H1 (cell line): Measurements from ENCODE around the gene LRRTM3. TPM values are rescaled to one million over a fixed set of nuclear protein-coding genes. Genes with fewer than 3 reads are reported as not detected.

Experiments
- CTCF ChIA-PET: fragments of 300-600 bp; sonication (Branson Sonifier 250); formaldehyde crosslinking; loops from one replicate; lab custom pipeline; 2021; ENCODE audit not compliant: partially characterized antibody; lab: Charles Lee
- POLR2A ChIA-PET: fragments of 300-600 bp; sonication (Branson Sonifier 250); formaldehyde crosslinking; loops from one replicate; lab custom pipeline; 2021; ENCODE audit warnings: inconsistent platforms; ENCODE audit not compliant: partially characterized antibody; lab: Charles Lee
- DNase-seq, 2 experiments: peaks; one replicate each; pipeline versions ENCODE4 v3.0.0 to v3.0.0-alpha.2; 2010 to 2022; ENCODE audit warnings: low spot score in 2 of 2, low read depth in 1 of 2, mixed read lengths in 1 of 2
- FAIRE-seq: peaks from 2 replicates; lab custom pipeline; 2011; peaks lifted over from hg19 to GRCh38; lab: Jason Lieb, UNC
- H2AFZ ChIP-seq: 2 replicates; pipeline ENCODE4 v1.8.1; 2012; ENCODE audit warnings: low read length, inconsistent platforms
- H2AK5ac ChIP-seq: 2 replicates; pipeline ENCODE4 v1.6.1; 2013; ENCODE audit warnings: low read depth, low read length
- H2BK120ac ChIP-seq: replicated peaks from 2 replicates; pipeline ENCODE3; 2013; ENCODE audit warnings: low read depth, low read length, inconsistent platforms
- H2BK12ac ChIP-seq: 2 replicates; pipeline ENCODE4 v1.6.1; 2013; ENCODE audit warnings: low read depth, low read length
- H2BK15ac ChIP-seq: 2 replicates; pipeline ENCODE4 v1.6.1; 2013; ENCODE audit warnings: low read length
- H2BK20ac ChIP-seq: 2 replicates; pipeline ENCODE4 v1.6.1; 2013; ENCODE audit warnings: low read length
- H2BK5ac ChIP-seq: 2 replicates; pipeline ENCODE4 v1.6.1; 2013; ENCODE audit warnings: low read depth, low read length
- H3K14ac ChIP-seq: 2 replicates; pipeline ENCODE4 v1.6.1; 2013; ENCODE audit warnings: inconsistent platforms; ENCODE audit not compliant: insufficient read length
- H3K18ac ChIP-seq: 2 replicates; pipeline ENCODE4 v1.6.1; 2013; ENCODE audit warnings: low read length; ENCODE audit errors: extremely low read depth
- H3K23ac ChIP-seq: 2 replicates; pipeline ENCODE4 v1.6.1; 2013; ENCODE audit warnings: inconsistent platforms; ENCODE audit not compliant: insufficient read length
- H3K23me2 ChIP-seq: 2 replicates; pipeline ENCODE4 v1.6.1; 2013; ENCODE audit warnings: low read depth, low read length
- H3K27ac ChIP-seq: 2 replicates; pipeline ENCODE4 v1.6.1; 2011; ENCODE audit warnings: low read depth, low read length, inconsistent platforms
- H3K27me3 ChIP-seq, 4 experiments: replicated peaks in 1 of 4; 1 replicate in 1 of 4; 2 replicates in 3 of 4; pipeline versions ENCODE4 v1.6.1 to v1.8.1; 2011 to 2013; ENCODE audit warnings: low read length in 3 of 4, mild to moderate bottlenecking in 3 of 4, inconsistent platforms in 2 of 4, mixed read lengths in 2 of 4, moderate library complexity in 1 of 4; ENCODE audit not compliant: control insufficient read depth in 3 of 4, insufficient read depth in 3 of 4; ENCODE audit errors: extremely low read depth in 1 of 4
- H3K36me3 ChIP-seq, 4 experiments: 2 replicates each; pipeline versions ENCODE4 v1.6.1 to v1.8.1; 2011 to 2013; ENCODE audit warnings: mild to moderate bottlenecking in 4 of 4, low read length in 3 of 4, moderate library complexity in 2 of 4, control low read depth in 1 of 4, inconsistent platforms in 1 of 4; ENCODE audit not compliant: insufficient read depth in 4 of 4, control insufficient read depth in 2 of 4
- H3K4ac ChIP-seq: replicated peaks from 2 replicates; pipeline ENCODE3; 2013; ENCODE audit warnings: low read length, low read depth, mixed read lengths, inconsistent platforms; ENCODE audit not compliant: insufficient read length
- H3K4me1 ChIP-seq, 4 experiments: replicated peaks in 1 of 4; 1 replicate in 1 of 4; 2 replicates in 3 of 4; pipeline versions ENCODE4 v1.6.1 to v1.8.1; 2011 to 2013; ENCODE audit warnings: low read length in 3 of 4, inconsistent platforms in 2 of 4, mixed read lengths in 1 of 4; ENCODE audit not compliant: insufficient read depth in 4 of 4, control insufficient read depth in 3 of 4
- H3K4me2 ChIP-seq, 2 experiments: 2 replicates each; pipeline versions ENCODE4 v1.6.1 to v1.8.1; 2011 to 2013; ENCODE audit warnings: low read depth in 2 of 2, low read length in 2 of 2, control low read depth in 1 of 2, inconsistent platforms in 1 of 2, mild to moderate bottlenecking in 1 of 2; ENCODE audit not compliant: insufficient read depth in 1 of 2
- H3K4me3 ChIP-seq, 4 experiments: fragments of 200-600, 300-600 bp in 1 of 4; sonication (generic), shearing (Covaris generic), sonication (Bioruptor Twin) in 1 of 4; 2 replicates each; pipeline versions ENCODE4 v1.5.1 to v1.8.1; 2011 to 2016; ENCODE audit warnings: low read length in 4 of 4, low read depth in 3 of 4, control low read depth in 2 of 4, inconsistent platforms in 2 of 4, mild to moderate bottlenecking in 2 of 4, mixed read lengths in 1 of 4, moderate library complexity in 1 of 4; ENCODE audit not compliant: insufficient read depth in 2 of 4; ENCODE audit errors: extremely low read depth in 1 of 4
- H3K56ac ChIP-seq: replicated peaks from 2 replicates; pipeline ENCODE3; 2013; ENCODE audit warnings: low read depth, mild to moderate bottlenecking, mixed read lengths, low read length, inconsistent platforms; ENCODE audit not compliant: insufficient read length
- H3K79me1 ChIP-seq: 2 replicates; pipeline ENCODE4 v1.6.1; 2013; ENCODE audit warnings: low read depth, low read length, control low read depth
- H3K79me2 ChIP-seq, 2 experiments: 2 replicates each; pipeline versions ENCODE4 v1.6.1 to v1.8.1; 2012 to 2013; ENCODE audit warnings: low read length in 2 of 2, mild to moderate bottlenecking in 2 of 2, inconsistent platforms in 1 of 2; ENCODE audit not compliant: insufficient read depth in 2 of 2, control insufficient read depth in 1 of 2
- H3K9ac ChIP-seq, 4 experiments: replicated peaks in 1 of 4; 1 replicate in 1 of 4; 2 replicates in 3 of 4; pipeline versions ENCODE4 v1.6.1 to v1.8.1; 2011 to 2013; ENCODE audit warnings: low read depth in 3 of 4, low read length in 3 of 4, control low read depth in 2 of 4, mild to moderate bottlenecking in 2 of 4, moderate library complexity in 2 of 4, inconsistent platforms in 1 of 4; ENCODE audit errors: extremely low read depth in 1 of 4
- H3K9me3 ChIP-seq, 2 experiments: 2 replicates each; pipeline versions ENCODE4 v1.6.1 to v1.8.1; 2012 to 2013; ENCODE audit warnings: mild to moderate bottlenecking in 2 of 2, moderate library complexity in 2 of 2, control low read depth in 1 of 2, inconsistent platforms in 1 of 2, low read depth in 1 of 2, low read length in 1 of 2, mixed read lengths in 1 of 2; ENCODE audit not compliant: insufficient read depth in 2 of 2
- H4K20me1 ChIP-seq, 2 experiments: replicated peaks in 1 of 2; 2 replicates each; pipeline versions ENCODE3 to v1.8.1; 2011 to 2013; ENCODE audit warnings: inconsistent platforms in 2 of 2, low read length in 2 of 2, mild to moderate bottlenecking in 1 of 2; ENCODE audit not compliant: insufficient read depth in 2 of 2, control insufficient read depth in 1 of 2
- H4K5ac ChIP-seq: 2 replicates; pipeline ENCODE4 v1.6.1; 2013; ENCODE audit warnings: low read length, low read depth, mixed read lengths, inconsistent platforms; ENCODE audit not compliant: insufficient read length
- H4K8ac ChIP-seq: 2 replicates; pipeline ENCODE4 v1.8.0; 2013; ENCODE audit warnings: mild to moderate bottlenecking, moderate library complexity, low read length, inconsistent platforms; ENCODE audit not compliant: insufficient read depth; ENCODE audit errors: extremely low read depth
- H4K91ac ChIP-seq: replicated peaks from 2 replicates; pipeline ENCODE3; 2013; ENCODE audit warnings: low read length, mixed read lengths, inconsistent platforms; ENCODE audit not compliant: insufficient read length
- POU5F1 ChIP-seq: IDR thresholded peaks from 2 replicates; pipeline ENCODE4 v1.6.1; 2011; ENCODE audit warnings: low read depth, mild to moderate bottlenecking, low read length, moderate library complexity
- WGBS, 2 experiments: shearing (Covaris generic) in 1 of 2; methylation state at CpG; one replicate each; pipeline versions ENCODE4 v1.1.6 to v1.1.7; 2013 to 2015; ENCODE audit warnings: low lambda C conversion rate in 2 of 2, mixed read lengths in 2 of 2, inconsistent platforms in 1 of 2, low coverage in 1 of 2, missing lambda C conversion rate in 1 of 2; ENCODE audit not compliant: insufficient replicate concordance in 2 of 2, insufficient coverage in 1 of 2, insufficient read length in 1 of 2; ENCODE audit errors: extremely low coverage in 1 of 2, missing lambda C conversion rate in 1 of 2; 5-methylcytosine and 5-hydroxymethylcytosine counted together
- polyA plus RNA-seq, 7 experiments: library from polyadenylated mRNA; depleted of rRNA in 3 of 7; stranded (reverse) in 5 of 7; unstranded in 2 of 7; fragments of >200 nt in 5 of 7; fragments of 200-250 nt in 2 of 7; gene quantifications; 1 replicate in 5 of 7; 2 replicates in 1 of 7; 4 replicates in 1 of 7; pipeline versions ENCODE4 v1.2.1 to v1.2.3, GENCODE V29; 2011 to 2013; ENCODE audit warnings: missing spikeins in 2 of 7, mixed read lengths in 2 of 7
- total RNA-seq: library from RNA; stranded (reverse); fragmentation: NEBNext Ultra II Directional; extraction: Animal tissue kit (Norgen Biotek cat#: 25700); gene quantifications from 2 replicates; pipeline ENCODE4 v1.2.1, GENCODE V29; 2021

LRRTM3 gene
- total and polyA plus RNA-seq, 2 of the 8 experiments (the other 6 are each of a cell fraction or from before 2014, with no cell fraction given), result 0.33 to 0.48 TPM

GRCh38 chr10:67107670-67108069 is 181.8 kb downstream of the LRRTM3 start:
- H3K14ac ChIP-seq, result no peak overlapping the region
- TF ChIP-seq POU5F1, result no peak
- no peak overlapping the region for H3K27ac ChIP-seq
- FAIRE-seq, result peak; percentile 58
- H2BK12ac ChIP-seq, result no peak overlapping the region
- H3K23ac ChIP-seq, result no peak overlapping the region
- H3K79me2 ChIP-seq, result no peaks in the 10 kb centered on the region
- DNase-seq, result no peak
- H3K23me2 ChIP-seq, result no peaks in the 10 kb centered on the region
- no peaks in the 10 kb centered on the region for H3K36me3 ChIP-seq
- no peak overlapping the region for H3K18ac ChIP-seq
- H3K4me1 ChIP-seq, result no peaks in the 10 kb centered on the region
- POLR2A ChIA-PET, result interaction anchor here (0.6 kb wide), 1 partner anchor 80 kb away, joined by 3 read pairs; no protein-coding TSS in a partner anchor
- H2BK120ac ChIP-seq, result no peak overlapping the region
- H3K9ac ChIP-seq, result no peak overlapping the region
- WGBS, 2 experiments, result 77% methylated on average over 3 of the region's 3 CpGs; no CpG with 5 or more reads in 1 of the 2 experiments
- H3K27me3 ChIP-seq, result no peaks in the 10 kb centered on the region
- no peak overlapping the region for H2BK15ac ChIP-seq
- H4K91ac ChIP-seq, result no peak overlapping the region
- no peak overlapping the region for H3K4ac ChIP-seq
- no peak overlapping the region for H2AFZ ChIP-seq
- no peaks in the 10 kb centered on the region for H3K79me1 ChIP-seq
- no peak overlapping the region for H3K4me3 ChIP-seq
- no peak overlapping the region for H4K5ac ChIP-seq
- no peak overlapping the region for H2AK5ac ChIP-seq
- peak overlapping the region; percentile 59; the same call in 1 of the 2 replicates for H4K8ac ChIP-seq
- H4K20me1 ChIP-seq, result no peaks in the 10 kb centered on the region
- H3K9me3 ChIP-seq, result no peaks in the 10 kb centered on the region
- no peak overlapping the region for H3K4me2 ChIP-seq
- H2BK20ac ChIP-seq, result no peak overlapping the region
- no peak overlapping the region for H2BK5ac ChIP-seq
- CTCF ChIA-PET, result no interaction called here
- H3K56ac ChIP-seq, result no peak overlapping the region
